Gastroesophageal sphincter (tissue), 3 donors: ENCODE results near the gene EFCAB5.

ENCODE experiments used
- CTCF ChIP-seq, 4 experiments: fragments of 200-600 bp in 2 of 4; fragments of 450-650 bp in 2 of 4; sonication (generic) in 1 of 4; IDR thresholded peaks; one replicate each; pipeline ENCODE4 v1.5.1; 2017 to 2019; ENCODE audit warnings: antibody characterized with exemption in 4 of 4, mild to moderate bottlenecking in 2 of 4, moderate library complexity in 2 of 4
- POLR2AphosphoS5 ChIP-seq: sonication (generic); formaldehyde crosslinking; IDR thresholded peaks from one replicate; pipeline ENCODE4 v1.6.1; 2017; ENCODE audit warnings: antibody characterized with exemption

DNA sequence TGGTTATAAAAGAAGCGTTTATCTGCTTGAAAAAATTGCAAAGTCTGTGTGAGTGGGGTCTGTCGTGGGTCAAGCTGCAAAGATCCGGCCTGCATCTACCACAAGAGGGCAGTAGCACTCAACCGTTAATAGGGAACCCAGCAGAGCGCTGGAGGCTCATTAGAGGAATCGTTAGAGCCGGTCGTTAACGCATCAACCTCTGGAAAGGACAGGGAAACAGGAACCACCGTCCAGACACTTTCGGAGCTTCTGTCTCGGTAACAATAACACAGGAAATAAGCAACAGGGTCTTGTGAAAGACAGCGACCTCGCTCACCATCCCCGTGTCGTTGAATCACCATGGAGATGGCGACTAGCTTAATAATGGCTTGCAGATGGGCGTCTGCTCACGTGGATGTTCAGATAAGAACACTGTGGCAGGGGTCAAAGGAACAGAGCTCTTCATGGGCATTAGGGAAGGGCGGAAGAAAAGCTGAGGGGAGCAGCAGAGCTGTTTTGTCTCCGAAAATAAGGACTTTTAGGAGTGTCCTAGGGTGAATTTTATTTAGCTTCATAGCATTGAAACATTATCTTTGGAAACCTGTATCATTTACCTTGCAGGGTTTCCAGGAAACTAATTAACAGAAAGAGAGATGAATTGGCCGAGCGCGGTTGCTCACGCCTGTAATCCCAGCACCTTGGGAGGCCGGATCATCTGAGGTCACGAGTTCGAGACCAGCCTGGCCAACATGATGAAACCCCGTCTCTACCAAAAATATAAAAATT lies 163.3 kb downstream of the EFCAB5 start:
- TF ChIP-seq CTCF (IDR thresholded peaks at IDR 0.05): peak; percentile 76 to 90 (median 84)
- no peak for TF ChIP-seq POLR2AphosphoS5
